ENCODE data around the gene ROBO2.

DNA sequence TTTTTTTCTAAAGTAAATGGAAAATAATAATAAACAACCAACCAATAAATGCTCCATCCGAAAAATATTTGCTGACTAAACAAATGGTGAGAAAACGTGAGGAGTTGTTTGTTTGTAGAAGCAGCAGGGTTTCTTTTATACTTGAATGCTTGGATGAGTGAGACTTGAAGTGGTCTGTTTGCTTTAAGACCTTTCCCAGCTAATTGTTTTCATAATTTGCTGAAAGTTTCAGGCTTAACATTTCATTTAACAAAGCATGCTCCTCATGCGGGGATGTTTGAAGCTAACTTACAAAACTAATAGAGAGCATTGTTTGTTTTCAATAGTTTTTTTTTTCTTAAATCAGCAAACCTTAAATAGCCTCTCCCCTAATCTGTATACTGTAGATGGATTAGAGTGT, 484.6 kb downstream of the ROBO2 start:
- TF ChIP-seq, protein P1, sequence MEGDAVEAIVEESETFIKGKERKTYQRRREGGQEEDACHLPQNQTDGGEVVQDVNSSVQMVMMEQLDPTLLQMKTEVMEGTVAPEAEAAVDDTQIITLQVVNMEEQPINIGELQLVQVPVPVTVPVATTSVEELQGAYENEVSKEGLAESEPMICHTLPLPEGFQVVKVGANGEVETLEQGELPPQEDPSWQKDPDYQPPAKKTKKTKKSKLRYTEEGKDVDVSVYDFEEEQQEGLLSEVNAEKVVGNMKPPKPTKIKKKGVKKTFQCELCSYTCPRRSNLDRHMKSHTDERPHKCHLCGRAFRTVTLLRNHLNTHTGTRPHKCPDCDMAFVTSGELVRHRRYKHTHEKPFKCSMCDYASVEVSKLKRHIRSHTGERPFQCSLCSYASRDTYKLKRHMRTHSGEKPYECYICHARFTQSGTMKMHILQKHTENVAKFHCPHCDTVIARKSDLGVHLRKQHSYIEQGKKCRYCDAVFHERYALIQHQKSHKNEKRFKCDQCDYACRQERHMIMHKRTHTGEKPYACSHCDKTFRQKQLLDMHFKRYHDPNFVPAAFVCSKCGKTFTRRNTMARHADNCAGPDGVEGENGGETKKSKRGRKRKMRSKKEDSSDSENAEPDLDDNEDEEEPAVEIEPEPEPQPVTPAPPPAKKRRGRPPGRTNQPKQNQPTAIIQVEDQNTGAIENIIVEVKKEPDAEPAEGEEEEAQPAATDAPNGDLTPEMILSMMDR (IDR thresholded peaks at IDR 0.05), result no peak
- no peak for TF ChIP-seq EP300 (IDR thresholded peaks at IDR 0.05)
